Kidney epithelial cell (primary cell): Measurements from ENCODE around the gene DYRK1A. TPM values are rescaled to one million over a fixed set of nuclear protein-coding genes. Genes with fewer than 3 reads are reported as not detected.

ENCODE experiments used
- DNase-seq: peaks from one replicate; pipeline ENCODE4 v3.0.0-alpha.2; 2010; ENCODE audit warnings: low read depth
- H3K27me3 ChIP-seq: 2 replicates; pipeline ENCODE4 v1.6.0; 2011; ENCODE audit warnings: low read length; ENCODE audit not compliant: control insufficient read depth, insufficient read depth
- H3K36me3 ChIP-seq: 2 replicates; pipeline ENCODE4 v1.5.1; 2011; ENCODE audit warnings: low read length; ENCODE audit not compliant: control insufficient read depth, insufficient read depth
- H3K4me3 ChIP-seq: 2 replicates; pipeline ENCODE4 v1.5.1; 2011; ENCODE audit warnings: low read depth, mild to moderate bottlenecking, control low read depth, low read length
- CTCF ChIP-seq: IDR thresholded peaks from 2 replicates; pipeline ENCODE4 v1.5.1; 2011; ENCODE audit warnings: mild to moderate bottlenecking, moderate library complexity, low read length, control low read depth, inconsistent platforms; ENCODE audit not compliant: insufficient read depth, poor library complexity, severe bottlenecking
- total RNA-seq: library from RNA; depleted of rRNA; stranded (reverse); fragments of >200 nt; gene quantifications from 2 replicates; pipeline ENCODE4 v1.2.3, GENCODE V29; 2015

The DYRK1A gene
- total RNA-seq, 1 donor from 2014 or later = 53.1 TPM

DNA sequence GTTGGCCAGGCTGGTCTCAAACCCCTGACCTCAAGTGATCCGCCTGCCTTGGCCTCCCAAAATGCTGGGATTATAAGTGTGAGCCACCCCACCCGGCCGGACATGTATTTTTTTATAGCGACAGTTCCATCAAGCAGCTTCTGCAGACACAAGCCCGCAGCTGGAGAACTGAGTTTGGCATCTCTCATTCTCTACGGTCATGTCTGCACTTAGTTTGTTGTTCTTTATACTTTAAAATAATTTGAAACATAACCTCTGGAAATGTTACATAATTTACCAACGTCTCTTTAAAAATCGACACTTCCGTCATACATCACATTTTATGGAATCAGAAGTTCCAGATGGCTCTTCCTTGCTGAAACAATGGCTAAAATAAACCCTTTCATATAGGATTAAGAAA lies 183.6 kb downstream of the DYRK1A start:
- DNase-seq = no peak
- TF ChIP-seq CTCF = no peak
- H3K4me3 ChIP-seq = no peak overlapping the region
- no peaks in the 10 kb centered on the region for H3K36me3 ChIP-seq
- H3K27me3 ChIP-seq = peaks cover 17% of the 10 kb centered on the region

GRCh38 chr21:37550618-37551330 lies 184.2 kb downstream of the DYRK1A start:
- Histone ChIP-seq H3K4me3 (no peak overlapping the region), H3K36me3 (no peaks in the 10 kb centered on the region), H3K27me3 (peaks cover 18% of the 10 kb centered on the region)
- TF ChIP-seq CTCF = no peak
- no peak for DNase-seq

DNA sequence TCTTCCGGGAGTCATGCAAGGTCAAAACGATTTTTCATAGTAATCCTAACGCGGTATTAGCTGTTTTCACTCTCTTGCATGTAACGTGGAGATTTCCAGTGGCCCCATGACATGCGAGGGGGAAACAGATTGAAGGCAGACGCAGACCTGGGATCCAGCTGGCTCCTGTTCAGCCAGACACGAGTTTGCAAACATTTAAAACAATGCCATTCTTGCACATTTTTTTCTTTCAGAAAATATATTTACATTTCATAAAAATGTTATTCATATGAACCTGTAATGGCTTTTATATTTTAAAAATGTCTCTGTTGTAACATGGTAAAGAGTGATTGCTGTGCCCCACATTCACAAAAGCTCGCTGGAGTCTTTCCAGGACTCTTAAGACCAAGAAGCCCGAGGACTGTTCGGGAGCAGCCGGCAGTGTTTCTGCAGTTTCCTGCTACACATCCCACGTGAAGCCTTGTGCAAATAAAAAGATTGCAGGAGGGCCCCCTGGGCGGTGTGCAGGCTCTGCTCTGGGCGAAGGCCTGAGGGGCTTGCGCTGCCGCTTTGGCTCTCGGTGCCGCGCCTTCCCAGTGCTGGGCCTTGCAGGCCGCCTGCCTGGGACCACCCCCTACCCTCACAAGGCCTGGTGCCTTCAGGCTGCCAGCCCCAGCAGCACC lies 184.9 kb downstream of the DYRK1A start:
- Histone ChIP-seq H3K27me3 (peaks cover 15% of the 10 kb centered on the region), H3K4me3 (no peak overlapping the region), H3K36me3 (no peaks in the 10 kb centered on the region)
- no peak for TF ChIP-seq CTCF
- DNase-seq = no peak

DNA sequence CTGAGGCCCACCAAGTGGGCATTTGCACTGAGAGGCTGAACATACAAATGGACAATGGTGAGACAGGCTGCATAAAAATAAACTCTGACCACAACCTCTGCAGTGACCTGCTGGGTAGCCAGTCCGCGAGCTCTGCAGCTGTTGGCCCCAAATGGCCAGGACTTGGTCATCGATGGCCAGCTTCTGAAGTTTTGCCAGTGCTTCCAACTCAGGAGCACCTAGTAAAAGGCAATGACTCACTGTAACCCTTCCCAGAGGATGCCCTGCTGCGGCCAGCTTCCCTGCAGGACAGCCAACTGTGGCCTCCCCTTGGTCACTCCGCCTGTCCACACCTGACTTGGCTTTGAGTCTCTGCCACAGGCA lies 185.4 kb downstream of the DYRK1A start:
- DNase-seq = no peak
- no peak for TF ChIP-seq CTCF
- Histone ChIP-seq H3K36me3 (no peaks in the 10 kb centered on the region), H3K4me3 (no peak overlapping the region), H3K27me3 (peaks cover 15% of the 10 kb centered on the region)

DNA sequence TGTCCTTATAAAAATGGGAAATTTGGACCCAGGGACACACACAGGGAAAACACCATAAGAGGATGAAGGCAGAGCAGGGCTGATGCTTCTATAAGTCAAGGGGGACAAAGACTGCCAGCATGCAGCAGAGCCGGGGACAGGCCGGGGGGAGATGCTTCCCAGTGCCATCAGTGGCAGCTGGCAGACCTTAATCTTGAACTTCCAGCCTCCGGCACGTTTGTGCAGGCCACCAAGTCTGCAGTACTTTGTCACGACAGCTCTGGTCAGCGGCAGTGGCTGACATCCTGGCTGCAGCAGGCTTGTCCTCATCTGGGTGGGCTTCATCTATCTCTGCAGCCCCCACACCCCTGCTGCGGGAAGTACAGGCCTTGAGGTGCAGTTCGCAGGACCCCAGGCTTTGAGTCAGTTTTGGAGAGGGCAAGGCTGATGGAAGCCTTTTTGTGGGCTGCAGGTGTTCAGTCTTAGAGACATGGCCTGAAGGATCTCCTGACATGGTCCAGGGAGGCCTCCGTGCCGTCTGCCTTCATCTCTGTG lies 186.0 kb downstream of the DYRK1A start:
- Histone ChIP-seq H3K27me3 (peaks cover 15% of the 10 kb centered on the region), H3K4me3 (no peak overlapping the region), H3K36me3 (no peaks in the 10 kb centered on the region)
- DNase-seq = no peak
- TF ChIP-seq CTCF = no peak
